ENCODE data around the gene FOXD1.
"Not testable (repeated sequence)": the region's sequence is repeated elsewhere in the genome, so short reads cannot be mapped to it uniquely, and the experiment has no call there.

The FOXD1 gene

DNA sequence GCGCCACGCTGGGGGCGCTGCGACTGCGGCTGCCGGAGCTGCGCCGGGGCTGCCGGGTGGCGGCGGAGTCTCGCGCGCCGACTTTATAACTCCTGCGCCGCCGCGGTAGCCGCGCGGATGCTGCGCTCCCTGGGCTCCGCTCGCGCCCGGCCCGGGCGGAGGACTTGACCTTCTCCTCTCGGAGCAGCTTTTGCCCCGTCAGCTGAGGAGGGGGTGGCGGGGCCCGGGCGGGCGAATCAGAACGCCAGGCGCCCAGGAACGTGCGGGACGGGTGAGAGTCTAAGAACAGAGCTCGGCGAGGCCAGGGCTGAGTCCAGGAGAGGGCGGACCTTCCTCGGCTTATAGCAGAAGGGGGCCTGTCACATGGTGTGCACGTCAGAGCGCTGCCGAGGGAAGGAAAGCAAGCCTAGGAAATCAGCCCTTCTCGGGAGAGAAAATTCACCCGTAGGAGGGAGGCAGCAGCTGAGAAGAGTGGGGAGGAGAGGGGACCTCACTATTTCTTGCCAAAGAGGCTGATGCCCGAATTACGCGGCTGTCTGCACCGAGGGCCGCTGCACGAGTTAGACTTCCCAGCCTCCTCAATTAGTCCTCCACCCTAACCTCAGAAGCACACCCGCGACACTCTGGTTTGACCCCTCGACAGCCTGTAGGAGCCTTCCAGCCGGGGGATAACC lies at the start of gene FOXD1:
Gene FOXD1 (minus strand): TSS at position 315 of the 674 bp plus-strand sequence. CDS start 415 bp downstream, outside the sequence.
- no peak for DNase-seq (ENCODE audit: low read depth in 2 of 2)

DNA sequence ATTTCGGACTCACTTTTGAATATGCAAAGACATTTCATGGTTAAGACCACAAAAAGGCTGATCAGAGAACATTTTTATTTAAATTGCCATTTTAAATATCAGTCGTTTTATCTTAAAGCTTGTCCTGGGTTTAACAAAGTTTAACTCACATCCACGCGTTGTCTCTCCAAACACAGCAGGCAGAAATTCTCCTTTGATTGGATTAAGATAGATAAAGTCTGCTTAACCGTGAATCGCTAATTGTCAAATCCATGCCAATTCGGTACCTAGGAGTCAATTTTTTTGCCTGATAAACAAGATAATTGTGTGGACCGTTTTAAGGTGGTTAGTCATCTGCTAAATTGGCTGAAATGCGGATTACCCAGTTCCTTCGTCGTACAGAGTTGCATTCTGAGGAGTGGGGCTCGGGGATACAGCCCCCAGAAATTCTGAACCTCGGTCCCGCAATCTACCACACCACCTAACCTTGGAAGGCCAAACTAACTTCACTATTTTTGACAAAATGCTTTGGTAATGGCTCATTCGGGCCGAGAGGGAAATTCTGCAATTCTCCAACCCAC lies 49.0 kb upstream of the FOXD1 start:
- DNase-seq (ENCODE audit: low read depth in 2 of 2) = no peak

DNA sequence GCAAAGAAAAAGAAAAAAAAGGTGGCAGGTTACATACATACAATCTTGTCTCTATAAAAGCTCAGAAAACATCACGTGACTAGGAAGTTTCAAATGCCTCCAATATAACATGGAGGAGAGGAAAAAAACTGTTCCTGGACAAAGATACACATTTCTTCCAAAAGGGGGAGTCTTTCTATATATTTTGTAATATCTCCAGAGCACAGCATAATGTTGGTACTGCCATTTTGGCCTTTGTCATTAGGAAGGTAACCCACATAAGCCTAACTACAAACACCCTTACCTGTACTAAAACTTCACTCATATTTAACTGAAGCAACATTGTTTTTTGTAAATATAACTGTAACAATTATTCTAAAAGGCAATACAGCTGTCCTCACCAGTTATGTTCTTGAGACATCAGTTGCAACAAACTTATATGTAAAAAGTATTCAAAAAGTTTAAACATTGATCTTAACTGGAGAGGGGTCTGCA lies 48.4 kb upstream of the FOXD1 start:
- DNase-seq (ENCODE audit: low read depth in 2 of 2) = no peak

DNA sequence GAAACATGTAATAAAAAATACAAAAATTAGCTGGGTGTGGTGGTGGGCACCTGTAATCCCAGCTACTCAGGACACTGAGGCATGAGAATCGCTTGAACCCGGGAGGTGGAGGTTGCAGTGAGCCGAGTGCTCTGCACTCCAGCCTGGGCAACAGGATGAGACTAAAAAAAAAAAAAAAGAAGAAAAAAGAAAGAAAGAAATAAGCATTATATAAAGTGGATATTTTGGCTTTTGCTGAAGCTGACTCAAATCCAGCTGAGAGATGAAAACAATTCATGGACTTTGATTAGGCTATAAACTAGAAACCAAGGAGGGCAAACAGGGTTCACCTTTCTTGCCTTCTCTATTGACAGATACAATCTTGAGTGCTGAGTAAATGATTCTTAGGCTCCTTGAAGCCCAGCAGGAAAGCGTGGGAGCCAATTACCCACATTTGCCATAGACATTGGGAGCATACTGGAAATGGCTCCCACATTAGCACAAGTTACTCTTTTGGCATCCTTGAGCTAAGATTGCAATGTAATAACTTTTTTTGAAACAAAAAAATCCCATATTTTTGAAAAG lies 47.3 kb upstream of the FOXD1 start:
- DNase-seq (ENCODE audit: low read depth in 2 of 2) = no peak

DNA sequence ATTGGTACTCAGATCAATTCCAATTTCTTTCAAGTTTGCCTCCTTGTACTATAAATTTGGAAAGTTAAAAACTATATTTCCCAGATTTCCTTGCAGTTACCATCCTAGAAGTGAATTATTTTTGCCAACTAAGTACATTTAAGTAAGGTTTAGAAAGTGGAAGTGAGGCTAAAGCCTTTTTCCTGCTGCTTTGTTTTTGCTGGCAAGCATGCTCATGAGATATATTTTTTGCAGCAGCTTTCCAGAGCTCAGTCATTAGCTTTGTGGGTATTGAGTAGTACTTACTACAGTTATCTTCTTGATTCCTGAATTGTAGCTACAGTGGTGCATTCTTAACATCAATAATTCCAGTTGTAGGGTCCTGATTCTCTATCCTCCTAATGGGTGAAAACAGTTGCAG lies 46.1 kb upstream of the FOXD1 start:
- DNase-seq (ENCODE audit: low read depth in 2 of 2) = no peak

DNA sequence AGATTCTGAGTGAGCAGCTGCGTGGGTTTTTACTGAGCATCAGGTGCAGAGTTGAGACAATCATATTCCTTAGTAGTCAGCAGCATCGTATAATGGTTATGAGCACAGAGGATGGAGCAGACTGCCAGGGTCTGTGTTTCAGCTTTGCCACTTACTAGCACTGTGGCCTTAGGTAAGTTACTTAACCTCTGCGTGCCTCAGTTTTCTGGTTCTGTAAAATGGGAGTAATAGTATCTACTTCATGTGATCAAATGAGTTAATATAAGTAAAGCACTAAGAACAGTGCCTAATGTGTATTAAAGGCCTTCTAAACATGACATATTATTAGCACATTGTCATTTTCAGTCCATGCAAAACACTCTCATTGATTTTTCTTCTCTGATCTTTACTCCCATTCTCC lies 44.8 kb upstream of the FOXD1 start:
- no peak for DNase-seq (ENCODE audit: low read depth in 2 of 2)

DNA sequence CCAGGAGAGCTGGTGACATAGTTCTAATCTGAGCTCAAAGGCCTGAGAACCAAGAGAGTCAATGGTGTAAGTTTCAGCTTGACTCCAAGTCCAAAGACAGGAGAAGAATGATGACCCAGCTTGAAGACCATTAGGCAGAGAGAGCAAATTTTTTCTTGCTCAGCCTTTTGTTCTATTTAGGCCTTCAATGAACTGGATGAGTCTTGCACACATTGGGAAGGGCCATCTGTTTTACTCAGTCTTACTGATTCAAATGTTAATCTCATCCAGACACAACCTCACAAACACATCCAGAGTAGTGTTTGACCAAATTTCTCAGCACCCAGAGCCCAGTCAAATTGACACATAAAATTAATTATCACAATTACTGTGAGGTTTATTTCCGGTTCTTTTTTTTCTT lies 42.6 kb upstream of the FOXD1 start:
- DNase-seq (ENCODE audit: low read depth in 2 of 2) = no peak

DNA sequence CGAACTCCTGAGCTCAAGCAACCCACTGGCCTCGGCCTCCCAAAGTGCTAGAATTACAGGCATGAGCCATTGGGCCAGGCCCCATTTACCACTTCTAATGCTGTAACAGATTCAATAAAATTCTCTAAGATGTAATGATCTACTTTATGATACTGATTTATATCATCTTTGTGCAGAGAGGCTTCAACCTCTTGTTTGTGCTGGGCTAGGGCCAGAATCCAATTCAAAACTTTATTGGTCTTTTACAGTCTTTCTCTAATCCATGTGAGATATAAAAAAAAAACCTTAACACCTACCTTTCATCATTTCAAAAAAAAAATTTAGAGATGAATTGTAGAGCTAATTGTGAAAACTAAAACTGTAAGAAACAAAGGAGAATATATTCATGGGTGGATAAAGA lies 41.5 kb upstream of the FOXD1 start:
- no peak for DNase-seq (ENCODE audit: low read depth in 2 of 2)

DNA sequence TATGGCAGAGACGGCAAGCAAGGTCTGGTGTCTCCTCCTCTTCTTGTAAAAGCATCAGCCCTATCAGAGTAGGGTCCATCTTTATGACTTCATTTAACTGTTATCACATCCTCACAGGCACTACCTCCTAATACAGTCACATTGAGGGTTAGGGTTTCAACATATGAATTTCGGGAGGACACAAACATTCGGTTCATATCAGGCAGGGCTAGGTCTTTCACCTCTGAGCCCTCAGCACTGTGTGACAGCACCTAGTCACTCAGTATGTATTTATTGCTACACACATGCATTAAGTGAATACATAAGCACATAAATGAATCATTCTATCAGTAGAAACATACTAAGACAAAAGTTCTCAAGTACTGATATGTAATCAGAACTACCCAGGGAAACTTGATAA lies 40.2 kb upstream of the FOXD1 start:
- no peak for DNase-seq (ENCODE audit: low read depth in 2 of 2)

DNA sequence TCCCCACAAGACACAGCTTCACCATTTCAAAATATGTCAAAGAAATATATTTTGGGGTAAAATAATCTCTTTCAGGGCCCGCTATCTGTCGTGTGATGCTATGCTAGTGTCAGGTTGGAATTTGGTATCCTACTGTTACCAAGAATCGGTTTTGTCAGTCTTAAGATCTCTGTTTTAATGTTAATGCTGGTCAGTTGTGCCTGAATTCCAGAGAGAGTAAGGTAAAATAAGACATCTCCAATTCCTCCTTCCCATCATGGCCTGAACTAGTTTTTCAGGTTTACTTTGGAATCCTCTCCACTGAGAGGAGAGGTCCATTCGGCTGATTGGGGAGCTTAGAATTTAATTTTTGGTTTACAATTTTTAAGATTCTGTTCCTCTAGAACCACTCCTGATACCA lies 39.2 kb upstream of the FOXD1 start:
- DNase-seq (ENCODE audit: low read depth in 2 of 2) = no peak

DNA sequence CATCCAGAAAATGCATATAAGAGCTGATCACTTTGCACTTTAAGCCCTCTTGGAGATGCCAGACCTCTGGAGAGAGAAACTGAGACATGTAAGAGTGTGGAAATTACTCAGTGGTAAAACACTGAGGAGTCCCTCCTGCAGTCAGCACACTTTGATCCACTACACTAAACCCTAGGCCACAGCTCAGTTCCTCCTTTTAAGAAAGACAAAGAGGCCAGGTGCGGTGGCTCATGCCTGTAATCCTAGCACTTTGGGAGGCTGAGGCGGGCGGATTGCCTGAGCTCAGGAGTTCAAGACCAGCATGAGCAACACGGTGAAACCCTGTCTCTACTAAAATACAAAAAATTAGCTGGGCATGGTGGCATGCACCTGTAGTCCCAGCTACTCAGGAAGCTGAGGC lies 38.7 kb upstream of the FOXD1 start:
- not testable (repeated sequence) for DNase-seq (ENCODE audit: low read depth in 2 of 2)

DNA sequence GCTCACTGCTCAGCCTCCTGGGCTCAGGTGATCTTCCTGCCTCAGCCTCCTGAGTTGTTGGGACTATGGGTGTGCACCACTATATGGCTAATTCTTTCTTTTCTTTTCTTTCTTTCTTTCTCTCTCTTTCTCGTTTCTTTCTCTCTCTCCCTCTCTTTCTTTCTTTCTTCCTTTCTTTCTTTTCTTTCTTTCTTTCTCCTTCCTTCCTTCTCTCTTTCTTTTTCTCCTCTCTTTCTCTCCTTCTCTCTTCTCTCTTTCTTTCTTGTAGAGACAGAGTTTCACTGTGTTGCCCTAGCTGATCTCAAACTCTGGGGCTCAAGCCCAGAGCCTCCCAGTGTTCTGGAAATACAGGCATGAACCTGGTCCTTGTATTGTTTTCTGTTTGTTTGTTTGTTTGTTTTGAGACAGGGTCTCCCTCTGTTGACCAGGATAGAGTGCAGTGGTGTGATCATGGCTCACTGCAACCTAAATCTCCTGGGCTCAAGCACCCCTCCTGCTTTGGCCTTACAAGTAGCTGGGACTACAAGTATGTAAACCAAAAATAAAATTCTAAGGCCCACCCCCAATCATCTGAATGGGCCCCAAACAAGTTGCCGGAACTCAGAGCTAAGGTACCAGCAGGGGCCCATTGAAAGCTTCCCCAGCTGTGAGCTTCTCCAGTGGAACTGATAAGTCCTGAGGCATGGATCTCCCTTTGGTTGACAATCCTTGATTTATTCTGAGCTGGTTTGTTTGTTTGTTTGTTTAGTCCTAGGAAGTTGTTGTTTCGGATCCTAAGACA lies 37.7 kb upstream of the FOXD1 start:
- DNase-seq (ENCODE audit: low read depth in 2 of 2) = no peak

DNA sequence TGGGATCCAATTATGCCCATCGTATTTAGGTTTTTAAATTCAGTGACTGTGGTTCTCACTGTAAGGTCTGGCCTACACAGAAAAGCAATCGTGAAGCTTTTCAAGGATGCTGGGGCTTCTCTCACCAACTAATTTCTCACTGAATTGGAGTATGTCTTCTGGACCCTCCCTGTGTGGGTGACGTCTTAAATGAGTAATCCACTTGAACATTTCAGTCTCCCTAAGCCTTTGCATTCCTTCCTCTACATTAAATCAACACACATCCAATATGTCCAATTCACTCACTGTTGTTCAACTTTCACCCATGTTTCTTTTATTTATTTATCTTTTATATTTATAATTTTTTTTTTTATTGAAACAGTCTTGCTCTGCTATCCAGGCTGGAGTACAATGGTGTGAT lies 37.1 kb upstream of the FOXD1 start:
- DNase-seq (ENCODE audit: low read depth in 2 of 2) = no peak

DNA sequence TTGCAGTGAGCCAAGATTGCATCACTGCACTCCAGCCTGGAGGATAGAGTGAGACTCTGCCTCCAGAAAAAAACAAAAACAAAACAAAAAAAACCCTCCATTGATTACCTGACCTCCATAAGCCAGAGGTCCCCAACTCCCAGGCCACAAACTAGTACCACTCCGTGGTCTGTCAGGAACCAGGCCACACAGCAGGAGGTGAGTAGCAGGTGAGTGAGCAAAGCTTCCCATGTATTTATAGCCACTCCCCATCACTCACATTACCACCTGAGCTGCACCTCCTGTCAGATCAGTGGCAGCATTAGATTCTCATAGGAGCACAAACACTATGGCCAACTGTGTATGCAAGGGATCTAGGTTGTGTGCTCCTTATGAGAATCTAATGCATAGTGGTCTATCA lies 35.9 kb upstream of the FOXD1 start:
- DNase-seq (ENCODE audit: low read depth in 2 of 2) = no peak

DNA sequence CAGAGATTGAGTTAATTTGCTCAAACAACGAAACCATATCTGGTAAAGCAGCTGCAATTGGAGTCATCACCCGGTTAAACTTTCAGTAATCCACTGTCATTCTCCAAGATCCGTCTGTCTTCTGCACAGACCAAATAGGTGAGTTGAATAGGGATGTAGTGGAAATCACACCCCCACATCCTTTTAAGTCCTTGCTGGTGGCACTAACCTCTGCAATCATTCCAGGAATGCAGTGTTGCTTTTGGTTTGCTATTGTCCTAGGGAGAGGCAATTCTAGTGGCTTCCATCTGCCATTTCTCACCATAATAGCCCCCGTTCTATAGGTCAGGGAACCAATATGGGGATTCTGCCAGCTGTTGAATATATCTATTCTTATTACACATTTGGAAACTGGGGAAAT lies 35.1 kb upstream of the FOXD1 start:
- DNase-seq (ENCODE audit: low read depth in 2 of 2) = no peak

DNA sequence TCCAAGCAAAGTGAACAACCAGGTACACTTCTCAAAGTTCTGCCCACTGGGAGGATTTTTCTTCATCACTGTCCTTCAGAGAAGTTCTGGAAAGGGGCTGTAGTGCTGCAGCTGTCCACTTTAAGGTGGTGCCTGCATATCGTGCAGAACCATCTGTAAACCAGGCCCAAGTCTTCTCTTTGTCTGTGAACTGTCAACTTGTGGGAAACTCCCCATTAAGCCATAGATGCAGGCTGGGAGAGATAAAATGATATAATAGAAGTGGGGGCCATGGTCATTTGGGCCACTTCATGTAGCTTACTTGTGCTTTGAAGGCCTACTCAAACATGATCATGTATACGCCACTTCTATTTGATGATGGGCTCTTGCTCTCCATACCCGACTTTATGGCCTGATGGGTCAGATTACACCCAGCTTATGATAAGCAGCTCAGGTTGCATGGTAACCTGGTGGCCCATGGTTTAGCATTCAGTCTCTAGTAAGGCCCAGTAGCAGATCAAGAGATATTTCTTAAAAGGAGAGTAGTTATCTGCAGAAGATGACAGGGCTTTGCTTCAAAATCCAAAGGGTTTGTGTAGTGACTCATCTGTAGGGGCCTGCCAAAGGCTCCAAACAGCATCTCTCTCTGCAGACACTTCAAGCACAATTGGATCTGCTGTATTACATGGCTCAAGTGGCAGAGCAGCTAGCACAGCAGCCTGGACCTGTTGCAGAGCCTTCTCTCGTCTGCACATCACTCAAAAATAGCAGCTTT lies 34.0 kb upstream of the FOXD1 start:
- DNase-seq (ENCODE audit: low read depth in 2 of 2) = no peak

DNA sequence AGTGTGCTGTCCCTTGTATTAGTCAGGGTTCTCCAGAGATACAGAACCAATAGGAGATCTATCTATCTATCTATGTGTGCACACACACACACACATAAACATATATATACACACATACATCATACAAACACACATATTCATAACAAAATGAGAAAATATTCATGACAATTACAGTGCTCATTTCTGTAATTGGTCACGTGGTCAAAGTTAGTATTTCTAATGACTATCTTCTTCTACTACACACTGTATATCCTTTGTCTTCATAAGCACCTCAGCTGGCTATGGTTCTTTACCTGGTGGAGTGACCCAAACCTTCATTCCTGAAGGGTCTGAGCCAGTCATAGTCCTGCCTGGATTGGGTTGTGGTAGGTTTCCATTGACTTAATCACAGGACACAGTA lies 31.9 kb upstream of the FOXD1 start:
- DNase-seq (ENCODE audit: low read depth in 2 of 2) = no peak

DNA sequence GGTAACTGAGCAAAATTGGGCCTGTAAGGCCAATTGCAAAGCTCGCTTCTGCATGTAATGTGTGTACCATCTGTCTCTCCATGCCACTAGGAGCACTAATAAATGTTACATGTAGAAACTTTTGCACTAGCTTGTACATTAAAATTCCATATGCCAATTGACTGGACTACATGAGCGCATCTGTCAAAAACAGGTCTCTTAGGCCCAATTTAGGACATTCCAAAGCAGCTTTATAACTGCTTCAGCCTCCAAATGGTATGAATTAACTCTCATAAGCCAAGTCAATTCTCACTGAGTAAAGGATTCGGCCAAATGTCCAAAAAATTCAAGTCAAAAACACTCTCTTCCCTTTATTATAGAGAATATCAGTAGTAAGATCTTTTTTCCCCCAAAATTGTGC lies 23.5 kb upstream of the FOXD1 start:
- DNase-seq (ENCODE audit: low read depth in 2 of 2) = no peak

DNA sequence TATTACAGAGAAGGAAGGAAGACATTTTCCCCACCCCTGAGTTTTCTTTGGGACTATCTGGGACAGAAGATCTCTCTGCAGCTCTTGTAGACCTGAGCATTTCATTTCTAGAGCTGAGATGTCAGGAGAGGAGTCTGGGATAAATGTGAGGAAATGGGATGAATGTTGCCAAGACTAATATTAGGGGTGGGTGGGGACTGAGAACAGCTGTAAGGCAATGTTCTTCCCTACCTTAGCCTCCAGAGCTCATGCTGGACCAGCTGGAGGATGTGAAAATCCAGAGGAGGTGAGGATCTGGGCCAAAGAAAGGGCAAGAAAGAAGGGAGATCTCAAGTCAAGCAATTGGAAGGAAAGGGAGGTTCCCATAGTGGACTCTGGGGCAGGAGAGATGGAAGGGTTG lies 23.1 kb upstream of the FOXD1 start:
- no peak for DNase-seq (ENCODE audit: low read depth in 2 of 2)

DNA sequence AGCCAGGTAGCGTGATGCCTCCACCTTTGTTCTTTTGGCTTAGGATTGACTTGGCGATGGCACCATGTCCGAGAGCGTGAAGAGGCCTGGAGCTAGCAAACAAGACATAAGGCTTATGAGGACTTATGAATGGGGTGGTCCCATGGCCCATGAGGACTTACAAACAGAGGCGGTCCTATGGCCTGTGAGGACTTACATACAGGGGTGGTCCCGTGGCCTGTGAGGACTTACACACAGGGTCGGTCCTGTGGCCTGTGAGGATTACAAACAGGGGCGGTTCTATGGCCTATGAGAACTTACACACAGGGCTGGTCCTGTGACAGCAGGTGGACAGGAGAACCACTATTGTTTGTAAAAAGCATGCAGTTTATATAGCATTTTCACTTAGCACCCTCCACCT lies 21.3 kb upstream of the FOXD1 start:
- DNase-seq (ENCODE audit: low read depth in 2 of 2) = no peak

DNA sequence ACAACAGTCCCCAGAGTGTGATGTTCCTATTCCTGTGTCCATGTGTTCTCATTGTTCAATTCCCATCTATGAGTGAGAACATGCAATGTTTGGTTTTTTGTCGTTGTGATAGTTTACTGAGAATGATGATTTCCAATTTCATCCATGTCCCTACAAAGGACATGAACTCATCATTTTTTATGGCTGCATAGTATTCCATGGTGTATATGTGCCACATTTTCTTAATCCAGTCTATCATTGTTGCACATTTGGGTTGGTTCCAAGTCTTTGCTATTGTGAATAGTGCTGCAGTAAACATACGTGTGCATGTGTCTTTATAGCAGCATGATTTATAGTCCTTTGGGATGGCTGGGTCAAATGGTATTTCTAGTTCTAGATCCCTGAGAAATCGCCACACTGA lies 20.1 kb upstream of the FOXD1 start:
- DNase-seq (ENCODE audit: low read depth in 2 of 2) = not testable (repeated sequence)
